Spleen (tissue), 7 donors: ENCODE results near the gene EPHB1.

Source experiments
- CTCF ChIP-seq, 11 experiments: fragments of 200-600 bp in 7 of 11; fragments of 450-650 bp in 4 of 11; sonication (generic) in 4 of 11; IDR thresholded peaks in 8 of 11; conservative IDR thresholded peaks in 3 of 11; 1 replicate in 7 of 11; 2 replicates in 4 of 11; pipeline versions ENCODE4 v1.4.0 to v1.8.0; 2016 to 2021; ENCODE audit warnings: antibody characterized with exemption in 11 of 11, inconsistent platforms in 4 of 11, mild to moderate bottlenecking in 1 of 11
- POLR2A ChIP-seq, 3 donors: fragments of 450-650 bp; IDR thresholded peaks; one replicate each; pipeline ENCODE4 v1.5.1; 2017; ENCODE audit warnings: antibody characterized with exemption in 3 of 3, mild to moderate bottlenecking in 1 of 3
- donor health status: DM: no; HTN: no; CAD: no; lungs with moderate emphysema.
- donor health status: DM: no; HTN: no; CAD: no.
- donor health status: DM: no; HTN: no; CAD: no.

DNA sequence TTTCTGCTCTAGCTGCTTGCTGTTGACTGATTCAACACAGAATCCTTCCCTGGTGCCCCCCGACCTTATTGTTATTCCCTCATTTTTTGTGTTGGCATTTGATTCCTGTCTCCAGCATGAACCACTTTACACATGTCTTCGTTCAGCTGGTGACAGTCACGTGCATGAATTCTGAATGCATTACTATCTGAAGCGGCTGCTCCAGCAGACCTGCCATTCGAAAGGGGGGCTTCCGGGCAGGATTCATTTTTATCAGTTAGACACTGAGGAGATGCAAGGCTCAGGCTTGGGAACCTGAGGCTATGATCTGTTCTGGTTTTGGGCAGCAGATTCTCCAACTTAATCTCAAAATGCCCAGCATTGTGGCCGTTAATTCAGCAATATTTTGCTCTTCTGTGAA, 336.2 kb downstream of the EPHB1 start:
- TF ChIP-seq CTCF (IDR thresholded peaks at IDR 0.05 in 8 of 11, conservative IDR thresholded peaks at IDR 0.05 in 3 of 11) (no peak), POLR2A (IDR thresholded peaks at IDR 0.05) (no peak)
